Measurements from ENCODE around the gene NUP188.

NUP188 gene

GRCh38 chr9:128913995-128914772 lies 33.3 kb upstream of the NUP188 start:
- no peak for DNase-seq

DNA sequence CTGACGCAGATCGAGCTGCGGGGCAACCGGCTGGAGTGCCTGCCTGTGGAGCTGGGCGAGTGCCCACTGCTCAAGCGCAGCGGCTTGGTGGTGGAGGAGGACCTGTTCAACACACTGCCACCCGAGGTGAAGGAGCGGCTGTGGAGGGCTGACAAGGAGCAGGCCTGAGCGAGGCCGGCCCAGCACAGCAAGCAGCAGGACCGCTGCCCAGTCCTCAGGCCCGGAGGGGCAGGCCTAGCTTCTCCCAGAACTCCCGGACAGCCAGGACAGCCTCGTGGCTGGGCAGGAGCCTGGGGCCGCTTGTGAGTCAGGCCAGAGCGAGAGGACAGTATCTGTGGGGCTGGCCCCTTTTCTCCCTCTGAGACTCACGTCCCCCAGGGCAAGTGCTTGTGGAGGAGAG lies 31.3 kb upstream of the NUP188 start:
- DNase-seq: no peak

- DNase-seq: no peak
Observed at GRCh38 chr9:128916745-128917144, 30.8 kb upstream of the NUP188 start.

GRCh38 chr9:128917151-128917849 lies 30.2 kb upstream of the NUP188 start:
- no peak for DNase-seq

DNA sequence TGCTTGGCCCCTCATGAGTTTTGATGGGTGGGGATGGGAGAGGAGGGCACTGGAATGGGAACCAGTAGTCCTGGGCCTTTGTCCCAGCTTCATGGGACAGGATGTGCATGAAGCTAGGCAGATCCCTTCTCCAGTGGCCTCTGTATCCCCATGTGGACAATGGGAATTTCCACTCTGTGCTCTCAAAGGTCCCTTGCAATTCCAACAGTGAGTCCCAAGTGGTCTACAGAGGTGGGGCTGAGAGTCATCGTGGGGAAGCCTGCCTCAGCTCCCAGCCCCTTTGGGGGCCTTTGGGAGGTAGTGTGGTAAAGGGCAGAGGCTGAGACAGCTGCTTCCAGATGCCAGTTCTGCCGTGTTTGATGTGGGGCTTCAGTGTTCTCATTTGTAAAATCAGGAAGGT lies 28.6 kb upstream of the NUP188 start:
- DNase-seq: no peak

DNA sequence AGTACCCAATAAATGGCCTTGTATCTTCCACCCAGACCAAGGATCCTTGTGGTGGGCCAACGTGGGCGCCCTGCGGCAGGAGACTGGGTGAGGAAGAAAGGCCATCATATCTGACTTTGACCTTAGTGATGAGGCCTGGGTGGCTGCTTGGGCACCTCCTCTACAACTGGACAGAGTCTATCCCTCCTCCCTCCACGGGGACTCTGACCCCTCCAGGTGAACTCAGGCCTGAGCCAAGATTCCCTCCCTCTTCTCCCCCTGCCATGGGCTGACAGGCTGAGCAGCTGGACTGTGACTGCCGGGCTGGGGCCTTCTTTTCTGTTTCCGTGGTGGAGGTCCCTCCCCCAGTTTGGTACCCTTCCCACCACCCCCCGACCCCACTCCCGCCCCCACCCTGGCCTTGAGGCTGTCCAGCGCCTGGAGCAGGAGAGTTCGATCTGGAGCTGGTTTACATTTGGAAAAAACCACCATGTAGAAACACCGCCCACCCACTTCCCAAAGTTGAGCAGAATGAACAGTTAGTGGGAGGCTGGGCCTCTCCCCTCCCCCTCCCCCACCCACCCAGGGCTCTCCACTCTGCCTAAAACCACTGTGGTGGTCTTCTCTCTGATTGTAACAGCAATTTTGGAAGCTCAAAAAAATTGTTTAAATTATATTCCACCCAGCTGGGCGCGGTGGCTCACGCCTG lies 28.0 kb upstream of the NUP188 start:
- DNase-seq: no peak

- no peak for DNase-seq
Observed at GRCh38 chr9:128920381-128921058, 27.0 kb upstream of the NUP188 start, which contains the start of gene PHYHD1. TSS of gene PHYHD1 (plus strand) at chr9:128920982. CDS start at chr9:128922324, 1,342 bp downstream.

DNA sequence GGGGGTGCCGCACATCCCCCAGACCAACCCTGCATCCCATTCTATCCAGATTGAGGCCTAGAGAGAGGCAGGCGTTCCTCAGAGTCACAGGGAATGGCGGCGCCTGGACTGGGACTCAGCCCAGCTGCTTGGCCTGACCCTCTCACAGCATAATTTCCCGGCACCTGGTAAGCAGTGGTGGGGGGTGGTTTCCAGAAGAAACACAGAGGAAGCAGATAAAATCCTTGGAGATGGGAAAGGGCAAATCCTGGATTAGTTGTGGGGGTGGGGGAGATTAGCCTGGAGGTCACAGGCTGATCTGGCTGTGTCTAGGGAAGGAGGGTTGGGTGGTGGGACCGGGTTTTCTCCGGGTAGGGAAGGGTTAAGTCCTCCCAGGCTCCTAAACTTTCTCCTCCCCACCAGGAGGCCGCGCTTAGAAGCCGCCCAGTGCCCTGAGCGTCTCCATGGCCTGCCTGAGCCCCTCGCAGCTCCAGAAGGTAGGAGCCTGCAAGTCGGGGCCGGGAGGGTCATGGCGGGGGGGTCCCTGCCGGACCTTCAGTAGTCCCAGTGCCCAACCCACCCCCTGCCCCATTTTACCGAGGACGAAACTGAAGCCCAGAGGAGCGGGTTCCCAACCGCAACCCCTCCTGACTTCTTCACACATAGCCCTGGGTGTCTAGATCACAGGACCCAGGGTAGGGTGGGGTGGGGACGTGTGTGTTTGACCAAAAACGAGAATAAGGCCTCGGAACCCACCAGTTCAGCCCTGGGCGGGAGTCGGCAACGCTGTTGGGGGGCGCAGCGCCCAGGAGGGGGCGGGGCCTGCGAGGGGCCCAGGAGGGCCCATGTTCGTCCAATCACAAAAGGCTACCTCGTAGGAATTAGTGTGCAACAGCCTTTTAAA lies 25.4 kb upstream of the NUP188 start:
- DNase-seq: no peak

- DNase-seq: no peak
Observed at GRCh38 chr9:128923493-128923883, 24.0 kb upstream of the NUP188 start.

DNA sequence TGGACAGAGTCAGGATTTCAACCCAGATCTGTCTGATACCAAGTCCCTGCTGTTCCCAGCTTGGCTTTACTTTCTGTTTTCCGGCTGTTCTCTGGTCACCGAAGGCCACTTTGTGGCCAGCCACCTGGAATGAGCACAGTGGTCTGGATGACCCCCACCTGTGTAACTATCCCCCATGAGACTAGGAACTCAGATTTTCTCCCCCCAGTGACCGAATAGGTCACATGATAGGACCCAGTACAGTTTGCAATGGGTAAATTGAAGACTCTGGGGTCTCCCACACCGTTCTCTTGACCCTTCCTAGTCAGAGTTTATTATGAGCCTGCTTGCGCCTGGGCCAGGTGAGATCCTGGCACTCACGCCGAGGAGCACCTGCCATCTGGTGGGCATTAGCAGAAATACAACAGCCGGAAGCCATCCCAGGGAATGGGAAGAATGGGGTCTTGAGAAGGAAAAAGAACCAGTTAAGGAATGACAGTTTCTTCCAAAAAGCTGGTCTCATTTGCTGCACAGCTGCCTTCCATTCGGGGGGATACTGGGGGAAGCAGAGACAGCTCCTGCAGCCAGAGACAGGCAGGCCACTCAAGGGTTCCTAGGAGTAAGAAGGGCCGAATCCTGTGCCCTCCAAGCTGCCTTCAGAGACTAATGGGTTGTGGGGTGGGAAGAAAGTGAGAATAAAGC lies 19.6 kb upstream of the NUP188 start:
- DNase-seq: peak; percentile 60

GRCh38 chr9:128928624-128929023 lies 18.9 kb upstream of the NUP188 start:
- no peak for DNase-seq

DNA sequence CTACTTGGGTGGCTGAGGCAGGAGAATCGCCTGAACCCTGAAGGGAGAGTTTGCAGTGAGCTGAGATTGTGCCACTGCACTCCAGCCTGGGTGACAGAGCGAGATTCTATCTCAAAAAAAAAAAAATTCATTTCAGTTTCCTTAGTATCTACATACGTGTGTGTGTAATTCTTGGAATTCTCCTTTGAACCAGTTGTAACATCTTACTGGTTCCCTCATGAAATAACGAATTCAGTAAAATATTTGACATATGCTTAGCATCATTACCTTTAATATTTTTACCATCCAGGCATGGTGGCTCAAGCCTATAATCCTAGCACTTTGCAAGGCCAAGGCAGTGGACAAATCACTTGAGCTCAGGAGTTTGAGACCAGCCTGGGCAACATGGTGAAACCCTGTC lies 17.9 kb upstream of the NUP188 start:
- DNase-seq: no peak

GRCh38 chr9:128933731-128934130 lies 13.8 kb upstream of the NUP188 start:
- no peak for DNase-seq

GRCh38 chr9:128936171-128936865 lies 11.2 kb upstream of the NUP188 start:
- no peak for DNase-seq

- DNase-seq: no peak
Observed at GRCh38 chr9:128937310-128938165, 10.0 kb upstream of the NUP188 start.

- DNase-seq: no peak
Observed at GRCh38 chr9:128940271-128940921, 7.1 kb upstream of the NUP188 start.

DNA sequence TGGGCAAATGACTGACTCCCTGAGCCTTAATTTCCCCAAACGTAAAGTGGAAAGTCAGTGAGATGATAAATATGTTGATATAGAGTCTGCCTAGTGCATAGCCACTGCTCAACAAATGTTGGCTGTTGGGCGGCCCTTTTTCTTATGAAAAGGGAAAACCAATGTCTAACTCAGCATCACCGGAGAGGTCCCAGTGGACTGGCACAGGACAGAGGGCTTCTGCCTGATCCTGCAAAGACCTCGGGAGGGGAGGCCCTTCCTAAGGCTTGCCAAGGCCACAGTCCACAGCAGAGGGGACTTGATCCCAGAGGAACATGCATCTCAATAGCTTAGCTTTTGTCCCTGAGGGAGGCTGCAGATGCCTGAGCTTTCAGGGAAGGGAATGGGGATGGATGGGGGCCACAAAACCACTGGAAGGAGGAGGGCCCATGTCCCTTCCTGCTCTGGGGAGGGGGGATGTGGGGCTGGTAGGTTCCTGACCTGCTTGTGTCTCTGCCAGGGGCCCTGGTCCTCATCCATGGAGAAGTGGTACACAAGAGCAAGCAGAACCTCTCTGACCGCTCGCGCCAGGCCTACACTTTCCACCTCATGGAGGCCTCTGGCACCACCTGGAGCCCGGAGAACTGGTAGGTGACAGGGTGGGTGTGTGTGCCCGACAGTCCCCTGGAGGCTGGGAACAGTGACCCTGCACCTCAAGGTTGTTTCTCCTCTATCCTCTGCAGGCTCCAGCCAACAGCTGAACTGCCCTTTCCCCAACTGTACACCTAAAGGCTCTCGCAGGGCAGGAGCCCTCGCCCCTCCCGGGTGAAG lies 6.3 kb upstream of the NUP188 start:
- no peak for DNase-seq

DNA sequence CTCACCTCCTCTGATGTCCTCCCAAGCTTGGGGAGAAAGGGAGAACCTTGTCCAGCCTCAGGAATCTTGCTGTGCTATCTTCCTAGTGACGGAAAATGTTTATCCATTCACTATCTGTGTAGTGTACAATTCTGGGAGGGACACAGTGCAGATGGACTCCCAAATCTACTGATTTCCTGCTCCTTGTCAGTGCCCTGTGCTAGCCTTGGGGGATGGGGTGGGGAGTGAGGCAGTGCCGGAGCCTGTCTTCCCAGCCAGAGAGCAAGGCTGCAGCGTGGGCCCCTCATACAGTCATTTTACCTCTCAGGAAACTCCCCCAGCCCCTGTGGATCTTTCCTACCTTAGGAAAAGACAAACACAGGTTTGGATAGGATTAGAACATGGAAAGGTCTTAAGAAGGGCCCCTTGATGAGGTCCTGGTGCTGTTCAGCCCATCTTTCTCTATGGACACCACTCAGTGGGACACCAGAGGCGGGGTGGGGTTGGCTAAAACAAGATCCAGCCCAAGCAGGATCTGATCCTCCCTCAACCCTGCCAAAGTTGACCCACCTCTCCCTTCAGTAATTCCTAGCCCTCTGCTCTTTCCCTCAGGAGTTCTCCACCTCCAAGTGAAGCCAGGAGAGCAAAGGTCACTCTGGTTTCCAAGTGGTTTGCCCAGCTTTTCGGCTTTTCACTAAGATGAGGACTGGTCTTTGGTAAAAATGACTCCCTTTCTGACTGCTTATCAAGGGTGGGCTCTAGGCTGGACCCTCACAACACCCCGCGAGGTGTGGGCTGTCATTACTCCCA lies 3.5 kb upstream of the NUP188 start:
- no peak for DNase-seq
